ENCODE measurements around the gene FLYWCH2. TPM values are rescaled to one million over a fixed set of nuclear protein-coding genes. Genes with fewer than 3 reads are reported as not detected.
"Not testable (repeated sequence)": the region's sequence is repeated elsewhere in the genome, so short reads cannot be mapped to it uniquely, and the experiment has no call there.

The FLYWCH2 gene
- total and polyA plus RNA-seq, 3 donors from 2014 or later: 42.3 to 96.5 (median 96.1) TPM

DNA sequence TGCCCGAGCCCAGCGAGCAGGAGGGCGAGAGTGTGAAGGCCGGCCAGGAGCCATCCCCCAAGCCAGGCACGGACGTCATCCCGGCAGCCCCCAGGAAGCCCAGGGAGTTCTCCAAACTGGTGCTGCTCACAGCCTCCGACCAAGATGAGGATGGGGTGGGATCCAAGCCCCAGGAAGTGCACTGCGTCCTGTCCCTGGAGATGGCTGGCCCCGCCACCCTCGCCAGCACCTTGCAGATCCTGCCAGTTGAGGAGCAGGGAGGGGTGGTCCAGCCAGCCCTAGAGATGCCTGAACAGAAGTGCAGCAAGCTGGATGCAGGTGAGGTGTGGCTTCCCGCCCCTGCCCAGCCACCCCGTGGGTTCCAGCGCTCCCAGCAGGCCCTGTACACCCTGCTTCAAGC is 46.7 kb downstream of the FLYWCH2 start:
- no peaks in the 10 kb centered on the region for H3K27me3 ChIP-seq
- no peak overlapping the region for H3K4me3 ChIP-seq
- no peaks in the 10 kb centered on the region for H3K9me3 ChIP-seq
- H3K4me1 ChIP-seq: peaks cover 9% of the 10 kb centered on the region
- WGBS, 2 donors: 90 to 97% methylated on average over 12 to 13 of the region's 14 CpGs
- DNase-seq: no peak
- no peak overlapping the region for H3K27ac ChIP-seq
- intact Hi-C loops (cut with DNase I; ENCODE audit: low total_unique reads): no loop called here
- TF ChIP-seq, protein P1, sequence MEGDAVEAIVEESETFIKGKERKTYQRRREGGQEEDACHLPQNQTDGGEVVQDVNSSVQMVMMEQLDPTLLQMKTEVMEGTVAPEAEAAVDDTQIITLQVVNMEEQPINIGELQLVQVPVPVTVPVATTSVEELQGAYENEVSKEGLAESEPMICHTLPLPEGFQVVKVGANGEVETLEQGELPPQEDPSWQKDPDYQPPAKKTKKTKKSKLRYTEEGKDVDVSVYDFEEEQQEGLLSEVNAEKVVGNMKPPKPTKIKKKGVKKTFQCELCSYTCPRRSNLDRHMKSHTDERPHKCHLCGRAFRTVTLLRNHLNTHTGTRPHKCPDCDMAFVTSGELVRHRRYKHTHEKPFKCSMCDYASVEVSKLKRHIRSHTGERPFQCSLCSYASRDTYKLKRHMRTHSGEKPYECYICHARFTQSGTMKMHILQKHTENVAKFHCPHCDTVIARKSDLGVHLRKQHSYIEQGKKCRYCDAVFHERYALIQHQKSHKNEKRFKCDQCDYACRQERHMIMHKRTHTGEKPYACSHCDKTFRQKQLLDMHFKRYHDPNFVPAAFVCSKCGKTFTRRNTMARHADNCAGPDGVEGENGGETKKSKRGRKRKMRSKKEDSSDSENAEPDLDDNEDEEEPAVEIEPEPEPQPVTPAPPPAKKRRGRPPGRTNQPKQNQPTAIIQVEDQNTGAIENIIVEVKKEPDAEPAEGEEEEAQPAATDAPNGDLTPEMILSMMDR (IDR thresholded peaks at IDR 0.05): no peak
- TF ChIP-seq POLR2A (IDR thresholded peaks at IDR 0.05): no peak
- H3K36me3 ChIP-seq (ENCODE audit: low read depth, missing control alignments): no peaks in the 10 kb centered on the region

- Histone ChIP-seq H3K4me1 (peaks cover 9% of the 10 kb centered on the region), H3K36me3 (ENCODE audit: low read depth, missing control alignments) (no peaks in the 10 kb centered on the region), H3K9me3 (no peaks in the 10 kb centered on the region), H3K27ac (no peak overlapping the region), H3K27me3 (no peaks in the 10 kb centered on the region), H3K4me3 (no peak overlapping the region)
- WGBS, 2 donors: 92 to 96% methylated on average over 10 to 15 of the region's 15 CpGs
- intact Hi-C loops (cut with DNase I; ENCODE audit: low total_unique reads): no loop called here
- no peak for TF ChIP-seq POLR2A (IDR thresholded peaks at IDR 0.05)
- TF ChIP-seq, protein P1 (IDR thresholded peaks at IDR 0.05): no peak
- DNase-seq: no peak
Measured at GRCh38 chr16:2930236-2930635, 47.2 kb downstream of the FLYWCH2 start.

GRCh38 chr16:2931231-2931914 is 48.4 kb downstream of the FLYWCH2 start:
- H3K4me1 ChIP-seq; H3K27me3 ChIP-seq; intact Hi-C loops (cut with DNase I; ENCODE audit: low total_unique reads); H3K36me3 ChIP-seq (ENCODE audit: low read depth, missing control alignments); DNase-seq; H3K4me3 ChIP-seq; H3K27ac ChIP-seq; H3K9me3 ChIP-seq: not testable (repeated sequence)
- WGBS, 2 donors: 86 to 88% methylated on average over 12 to 13 of the region's 13 CpGs

- DNase-seq: no peak
- no peaks in the 10 kb centered on the region for H3K27me3 ChIP-seq
- no peaks in the 10 kb centered on the region for H3K9me3 ChIP-seq
- WGBS, 2 donors: 92% methylated on average over 30 of the region's 30 CpGs; no CpG with 5 or more reads in 1 of the 2 donors
- intact Hi-C loops (cut with DNase I; ENCODE audit: low total_unique reads): no loop called here
- no peaks in the 10 kb centered on the region for H3K36me3 ChIP-seq (ENCODE audit: low read depth, missing control alignments)
- H3K4me3 ChIP-seq: no peak overlapping the region
- no peaks in the 10 kb centered on the region for H3K4me1 ChIP-seq
- H3K27ac ChIP-seq: no peak overlapping the region
- no peak for TF ChIP-seq POLR2A (IDR thresholded peaks at IDR 0.05)
- TF ChIP-seq, protein P1 (IDR thresholded peaks at IDR 0.05): no peak
Measured at GRCh38 chr16:2933136-2933535, 50.1 kb downstream of the FLYWCH2 start.

GRCh38 chr16:2933701-2934100 is 50.7 kb downstream of the FLYWCH2 start:
- intact Hi-C loops (cut with DNase I; ENCODE audit: low total_unique reads): no loop called here
- H3K36me3 ChIP-seq (ENCODE audit: low read depth, missing control alignments): no peaks in the 10 kb centered on the region

More at GRCh38 chr16:2933701-2934100, 50.7 kb downstream of the FLYWCH2 start:
- Histone ChIP-seq H3K4me1 (no peaks in the 10 kb centered on the region), H3K4me3 (no peak overlapping the region), H3K9me3 (no peaks in the 10 kb centered on the region), H3K27ac (no peak overlapping the region), H3K27me3 (no peaks in the 10 kb centered on the region)
- WGBS, 2 donors: 80 to 89% methylated on average over 2 to 22 of the region's 22 CpGs
- no peak for TF ChIP-seq POLR2A (IDR thresholded peaks at IDR 0.05)
- TF ChIP-seq, protein P1 (IDR thresholded peaks at IDR 0.05): no peak
- no peak for DNase-seq

All from testis (tissue), 3 donors.